ENCODE results near the gene PNPLA6. TPM values are rescaled to one million over a fixed set of nuclear protein-coding genes. Genes with fewer than 3 reads are reported as not detected.

PNPLA6 gene
- total and polyA plus RNA-seq, 9 of the 15 experiments (the other 6 are each of a cell fraction or from before 2014, with no cell fraction given) = 0.07 to 30.2 (median 8.3) TPM

- TF ChIP-seq ZNF143 (CRISPR knock-in tag; IDR thresholded peaks at IDR 0.05) (no peak), CHD2 (IDR thresholded peaks at IDR 0.05; ENCODE audit: low read depth, low read length) (no peak), ADNP (tag; IDR thresholded peaks at IDR 0.05) (no peak), ZNF518B (CRISPR knock-in tag; IDR thresholded peaks at IDR 0.05) (no peak), CREB1 (IDR thresholded peaks at IDR 0.05) (no peak; the same call in 1 of the 2 replicates), CREB1 (CRISPR knock-in tag; IDR thresholded peaks at IDR 0.05) (no peak), ZNF695 (CRISPR knock-in tag; IDR thresholded peaks at IDR 0.05) (no peak), BCL6 (CRISPR knock-in tag; IDR thresholded peaks at IDR 0.05) (no peak), FOXM1 (IDR thresholded peaks at IDR 0.05; ENCODE audit: low read depth) (no peak), FOXM1 (CRISPR knock-in tag; IDR thresholded peaks at IDR 0.05; ENCODE audit: low read depth) (no peak), XRCC4 (IDR thresholded peaks at IDR 0.05; ENCODE audit: extremely low read depth, insufficient read depth, insufficient read length) (no peak), ZNF174 (CRISPR knock-in tag; IDR thresholded peaks at IDR 0.05) (no peak), ZEB2 (IDR thresholded peaks at IDR 0.05) (no peak), SP2 (IDR thresholded peaks at IDR 0.05; ENCODE audit: extremely low read depth, low read depth, low read length, poor library complexity, severe bottlenecking) (no peak), KLF10 (CRISPR knock-in tag; IDR thresholded peaks at IDR 0.05) (no peak), JUNB (CRISPR knock-in tag; conservative IDR thresholded peaks at IDR 0.05) (no peak), ZBTB5 (IDR thresholded peaks at IDR 0.05) (no peak), RB1 (IDR thresholded peaks at IDR 0.05; ENCODE audit: low read depth) (peak; percentile 52; the same call in 1 of the 2 replicates), ATF6 (CRISPR knock-in tag; IDR thresholded peaks at IDR 0.05) (no peak), HMGXB4 (CRISPR knock-in tag; IDR thresholded peaks at IDR 0.05) (no peak), ZNF431 (CRISPR knock-in tag; IDR thresholded peaks at IDR 0.05) (peak; percentile 77; the same call in 1 of the 2 replicates), ETV5 (CRISPR knock-in tag; IDR thresholded peaks at IDR 0.05; ENCODE audit: low read depth) (no peak)
Observed at GRCh38 chr19:7500811-7501450, 34.6 kb upstream of the PNPLA6 start (continued).
